Stomach (tissue), 9 donors: ENCODE results near the gene ARHGAP22. TPM values are rescaled to one million over a fixed set of nuclear protein-coding genes. Genes with fewer than 3 reads are reported as not detected.

Experiments used
- DNase-seq, 2 donors: peaks; one replicate each; pipeline versions ENCODE4 v3.0.0 to v3.0.0-alpha.2; 2013 to 2019
- H3K27ac ChIP-seq, 5 donors: fragments of 200-600 bp in 4 of 5; sonication (generic) in 4 of 5; one replicate each; pipeline ENCODE4 v1.5.1; 2013 to 2019; ENCODE audit warnings: mild to moderate bottlenecking in 1 of 5, moderate library complexity in 1 of 5
- H3K27me3 ChIP-seq, 3 donors: fragments of 200-600 bp; sonication (generic); one replicate each; pipeline ENCODE4 v1.5.1; 2017 to 2019; ENCODE audit warnings: mixed run types in 1 of 3
- H3K36me3 ChIP-seq, 4 donors: fragments of 200-600 bp; sonication (generic); 1 replicate in 3 of 4; 2 replicates in 1 of 4; pipeline ENCODE4 v1.5.1; 2016 to 2019
- H3K4me1 ChIP-seq, 4 donors: fragments of 200-600 bp; sonication (generic); one replicate each; pipeline ENCODE4 v1.5.1; 2016 to 2019
- H3K4me3 ChIP-seq, 4 donors: fragments of 200-600 bp; sonication (generic) in 3 of 4; one replicate each; pipeline ENCODE4 v1.5.1; 2016 to 2019; ENCODE audit warnings: mild to moderate bottlenecking in 1 of 4
- H3K9me3 ChIP-seq, 4 donors: fragments of 200-600 bp; sonication (generic); one replicate each; pipeline ENCODE4 v1.5.1; 2016 to 2019
- CTCF ChIP-seq, 7 experiments: fragments of 450-650 bp in 4 of 7; fragments of 200-600 bp in 3 of 7; sonication (generic) in 3 of 7; IDR thresholded peaks; one replicate each; pipeline ENCODE4 v1.5.1; 2016 to 2019; ENCODE audit warnings: antibody characterized with exemption in 7 of 7, control low read depth in 2 of 7, mild to moderate bottlenecking in 1 of 7
- EP300 ChIP-seq: sonication (generic); formaldehyde crosslinking; IDR thresholded peaks from one replicate; pipeline ENCODE4 v1.6.1; 2017; ENCODE audit warnings: antibody characterized with exemption
- POLR2A ChIP-seq, 4 donors: fragments of 450-650 bp; IDR thresholded peaks; one replicate each; pipeline ENCODE4 v1.6.1; 2016; ENCODE audit warnings: antibody characterized with exemption in 4 of 4, control low read depth in 2 of 4, mild to moderate bottlenecking in 1 of 4, moderate library complexity in 1 of 4
- POLR2AphosphoS5 ChIP-seq, 3 donors: sonication (generic); formaldehyde crosslinking; IDR thresholded peaks; one replicate each; pipeline ENCODE4 v1.6.1; 2016; ENCODE audit warnings: antibody characterized with exemption in 3 of 3
- WGBS, 5 donors: extraction: QIAGEN DNeasy Blood & Tissue Kit in 3 of 5; methylation state at CpG; one replicate each; pipeline versions ENCODE4 v1.1.5 to v1.1.7; 2013 to 2018; 5-methylcytosine and 5-hydroxymethylcytosine counted together
- intact Hi-C: fragments of 100-400 bp; cut with DNase I; formaldehyde crosslinking; loops from one replicate; pipeline ENCODE4 v1.15.1; 2023; ENCODE audit warnings: low total_unique reads
- polyA plus RNA-seq, 3 donors: library from polyadenylated mRNA; stranded (reverse); fragments of 200-250 nt; gene quantifications; one replicate each; pipeline ENCODE4 v1.2.3, GENCODE V29; 2013
- total RNA-seq, 5 donors: library from RNA; depleted of rRNA; stranded (reverse); fragments of >200 nt; gene quantifications; one replicate each; pipeline versions ENCODE4 v1.1.0 to v1.2.3, GENCODE V29; 2014 to 2016
- donor health status: healthy with polysubstance abuse.
- donor health status: Bipolar disorder and iron deficiency.
- donor health status: healthy.

Gene ARHGAP22
- total and polyA plus RNA-seq, 8 donors, result 1.3 to 28.6 (median 2.2) TPM; not detected in 1

- WGBS, 5 donors, result 75 to 82% (median 81%) methylated on average over 4 of the region's 4 CpGs
- intact Hi-C loops, result no loop called here
These were observed 47.5 kb upstream of the ARHGAP22 start for GRCh38 chr10:48652344-48652743.

DNA sequence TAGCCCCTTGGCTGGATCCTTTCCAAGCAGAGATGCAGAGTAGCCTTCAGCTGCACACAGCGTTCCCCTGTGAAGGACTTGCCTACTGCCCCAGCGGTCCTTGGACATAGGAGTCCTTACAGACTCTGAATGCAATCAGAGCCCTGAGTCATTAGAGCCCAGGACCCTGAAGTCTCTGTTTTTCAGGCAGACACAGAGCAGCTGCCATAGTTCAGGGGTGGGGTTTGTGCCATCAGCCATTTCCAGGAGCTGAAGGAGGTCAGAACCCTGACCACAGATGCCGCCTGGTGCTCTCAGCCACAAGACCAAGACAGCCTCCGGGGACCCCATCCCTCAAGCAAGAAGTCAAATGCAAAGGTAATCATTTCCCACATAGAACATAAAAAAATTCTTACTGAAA is 47.0 kb upstream of the ARHGAP22 start:
- H3K4me3 ChIP-seq, result no peak overlapping the region
- no peaks in the 10 kb centered on the region for H3K9me3 ChIP-seq
- no peak for DNase-seq
- H3K4me1 ChIP-seq, result peaks cover 13 to 19% (median 18%) of the 10 kb centered on the region in 4 donors
- 58 to 84% (median 77%) methylated on average over 4 of the region's 4 CpGs for WGBS, 5 donors
- TF ChIP-seq POLR2AphosphoS5 (IDR thresholded peaks at IDR 0.05), result no peak
- TF ChIP-seq CTCF (IDR thresholded peaks at IDR 0.05), result no peak
- no peak for TF ChIP-seq EP300
- no peak for TF ChIP-seq POLR2A (IDR thresholded peaks at IDR 0.05)
- intact Hi-C loops, result no loop called here
- no peak overlapping the region for H3K27ac ChIP-seq
- H3K27me3 ChIP-seq, result peaks cover 0 to 15% (median 0%) of the 10 kb centered on the region in 3 donors
- no peaks in the 10 kb centered on the region for H3K36me3 ChIP-seq

More at GRCh38 chr10:48652344-48652743, 47.5 kb upstream of the ARHGAP22 start:
- TF ChIP-seq POLR2AphosphoS5 (IDR thresholded peaks at IDR 0.05) (no peak), POLR2A (IDR thresholded peaks at IDR 0.05) (no peak), EP300 (no peak), CTCF (IDR thresholded peaks at IDR 0.05) (no peak)
- Histone ChIP-seq H3K4me3 (no peak overlapping the region), H3K4me1 (peaks cover 13 to 20% (median 18%) of the 10 kb centered on the region in 4 donors), H3K36me3 (no peaks in the 10 kb centered on the region), H3K9me3 (no peaks in the 10 kb centered on the region), H3K27me3 (peaks cover 0 to 19% (median 0%) of the 10 kb centered on the region in 3 donors), H3K27ac (no peak overlapping the region)
- DNase-seq, result no peak

- no peak for DNase-seq
- intact Hi-C loops, result no loop called here
- WGBS, 5 donors, result 59 to 83% (median 71%) methylated on average over 2 of the region's 2 CpGs
- Histone ChIP-seq H3K27ac (no peak overlapping the region), H3K4me3 (no peak overlapping the region), H3K27me3 (peaks cover 0 to 11% (median 0%) of the 10 kb centered on the region in 3 donors), H3K9me3 (no peaks in the 10 kb centered on the region), H3K4me1 (peaks cover 9 to 13% (median 12%) of the 10 kb centered on the region in 4 donors), H3K36me3 (no peaks in the 10 kb centered on the region)
- no peak for TF ChIP-seq EP300
- TF ChIP-seq POLR2A (IDR thresholded peaks at IDR 0.05), result no peak
- no peak for TF ChIP-seq POLR2AphosphoS5 (IDR thresholded peaks at IDR 0.05)
- no peak for TF ChIP-seq CTCF (IDR thresholded peaks at IDR 0.05)
These were observed 46.4 kb upstream of the ARHGAP22 start for GRCh38 chr10:48651293-48651692.

DNA sequence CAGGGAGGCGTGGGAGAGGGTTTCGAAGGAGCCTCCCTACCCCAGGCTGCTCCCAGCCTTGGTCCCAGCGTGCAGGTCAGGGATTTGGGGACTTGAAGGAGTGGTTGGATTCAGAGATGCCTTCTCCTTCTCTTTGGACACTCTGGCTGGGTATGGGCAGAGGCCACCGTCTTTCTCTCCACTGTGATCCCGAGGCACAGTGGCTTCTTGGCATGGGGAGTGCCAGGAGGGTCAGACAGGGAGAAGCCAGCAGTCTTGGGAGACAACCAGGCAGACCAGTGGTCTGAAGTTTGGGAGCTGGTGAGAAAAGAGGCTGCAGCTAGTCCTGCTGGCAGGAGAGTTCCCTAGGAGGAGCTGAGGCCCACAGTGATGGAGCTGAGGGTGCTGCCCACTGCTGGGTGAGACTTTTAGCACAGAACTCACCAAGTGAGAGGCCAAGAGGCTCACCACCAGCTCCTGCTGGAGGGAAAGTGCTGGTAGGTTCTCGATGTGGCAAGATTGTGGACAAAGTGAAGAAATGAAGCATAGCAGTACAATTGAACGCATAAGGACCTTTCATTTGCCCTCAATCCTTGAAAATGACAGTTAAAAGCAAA is 44.6 kb upstream of the ARHGAP22 start:
- no peak for DNase-seq

More for the DNA sequence above, 44.6 kb upstream of the ARHGAP22 start:
- WGBS, 5 donors, result 74 to 82% (median 79%) methylated on average over 7 of the region's 7 CpGs
- H3K9me3 ChIP-seq, result no peaks in the 10 kb centered on the region
- intact Hi-C loops, result loop anchor here (2.0 kb wide), 1 partner anchor 93 kb away; no protein-coding TSS in a partner anchor
- H3K27me3 ChIP-seq, result peaks cover 0 to 3% (median 0%) of the 10 kb centered on the region in 3 donors
- TF ChIP-seq POLR2A (IDR thresholded peaks at IDR 0.05), result no peak
- TF ChIP-seq CTCF (IDR thresholded peaks at IDR 0.05), result no peak
- TF ChIP-seq EP300, result no peak
- no peak for TF ChIP-seq POLR2AphosphoS5 (IDR thresholded peaks at IDR 0.05)
- no peaks in the 10 kb centered on the region for H3K36me3 ChIP-seq
- no peaks in the 10 kb centered on the region for H3K4me1 ChIP-seq
- no peak overlapping the region for H3K4me3 ChIP-seq
- H3K27ac ChIP-seq, result no peak overlapping the region
